Measurements from ENCODE around the gene NEUROD6.

GRCh38 chr7:31311552-31311951, 29.0 kb downstream of the NEUROD6 start:
- TF ChIP-seq CTCF (IDR thresholded peaks at IDR 0.05; ENCODE audit: low read depth, low read length) (no peak), POLR2A (IDR thresholded peaks at IDR 0.05; ENCODE audit: extremely low read depth, insufficient read length) (no peak), MYC (IDR thresholded peaks at IDR 0.05; ENCODE audit: low read depth, low read length) (no peak)

Measured in NB4 (cell line).